Measurements from ENCODE around the gene PDE6H.

DNA sequence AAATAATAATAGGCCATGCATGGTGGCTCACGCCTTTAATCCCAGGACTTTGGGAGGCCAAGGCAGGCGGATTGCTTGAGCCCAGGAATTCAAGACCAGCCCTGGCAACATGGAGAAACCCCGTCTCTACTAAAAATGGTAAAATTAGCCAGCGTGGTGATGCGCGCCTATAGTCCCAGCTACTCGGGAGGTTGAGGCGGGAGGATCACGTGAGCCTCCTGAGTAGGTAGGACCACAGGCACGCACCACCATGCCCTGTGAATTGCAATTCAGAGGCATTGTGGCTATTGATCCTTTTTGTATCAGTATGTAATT, 13.8 kb upstream of the PDE6H start:
- TF ChIP-seq POLR2A (IDR thresholded peaks at IDR 0.05): no peak
- TF ChIP-seq EP300 (IDR thresholded peaks at IDR 0.05): no peak
- TF ChIP-seq, protein P1, sequence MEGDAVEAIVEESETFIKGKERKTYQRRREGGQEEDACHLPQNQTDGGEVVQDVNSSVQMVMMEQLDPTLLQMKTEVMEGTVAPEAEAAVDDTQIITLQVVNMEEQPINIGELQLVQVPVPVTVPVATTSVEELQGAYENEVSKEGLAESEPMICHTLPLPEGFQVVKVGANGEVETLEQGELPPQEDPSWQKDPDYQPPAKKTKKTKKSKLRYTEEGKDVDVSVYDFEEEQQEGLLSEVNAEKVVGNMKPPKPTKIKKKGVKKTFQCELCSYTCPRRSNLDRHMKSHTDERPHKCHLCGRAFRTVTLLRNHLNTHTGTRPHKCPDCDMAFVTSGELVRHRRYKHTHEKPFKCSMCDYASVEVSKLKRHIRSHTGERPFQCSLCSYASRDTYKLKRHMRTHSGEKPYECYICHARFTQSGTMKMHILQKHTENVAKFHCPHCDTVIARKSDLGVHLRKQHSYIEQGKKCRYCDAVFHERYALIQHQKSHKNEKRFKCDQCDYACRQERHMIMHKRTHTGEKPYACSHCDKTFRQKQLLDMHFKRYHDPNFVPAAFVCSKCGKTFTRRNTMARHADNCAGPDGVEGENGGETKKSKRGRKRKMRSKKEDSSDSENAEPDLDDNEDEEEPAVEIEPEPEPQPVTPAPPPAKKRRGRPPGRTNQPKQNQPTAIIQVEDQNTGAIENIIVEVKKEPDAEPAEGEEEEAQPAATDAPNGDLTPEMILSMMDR (IDR thresholded peaks at IDR 0.05): no peak
- no peak for TF ChIP-seq POLR2AphosphoS5 (IDR thresholded peaks at IDR 0.05)

Measured in sigmoid colon (tissue), 4 donors.